Suppressor macrophage treated with lipopolysaccharide for 1 hour (primary cell): ENCODE results near the gene C5orf15.
"Not testable (repeated sequence)": the region's sequence is repeated elsewhere in the genome, so short reads cannot be mapped to it uniquely, and the experiment has no call there.

ENCODE experiments used
- DNase-seq, 3 donors: peaks; one replicate each; pipeline ENCODE4 v3.0.0-alpha.2; 2020 to 2022

The C5orf15 gene

DNA sequence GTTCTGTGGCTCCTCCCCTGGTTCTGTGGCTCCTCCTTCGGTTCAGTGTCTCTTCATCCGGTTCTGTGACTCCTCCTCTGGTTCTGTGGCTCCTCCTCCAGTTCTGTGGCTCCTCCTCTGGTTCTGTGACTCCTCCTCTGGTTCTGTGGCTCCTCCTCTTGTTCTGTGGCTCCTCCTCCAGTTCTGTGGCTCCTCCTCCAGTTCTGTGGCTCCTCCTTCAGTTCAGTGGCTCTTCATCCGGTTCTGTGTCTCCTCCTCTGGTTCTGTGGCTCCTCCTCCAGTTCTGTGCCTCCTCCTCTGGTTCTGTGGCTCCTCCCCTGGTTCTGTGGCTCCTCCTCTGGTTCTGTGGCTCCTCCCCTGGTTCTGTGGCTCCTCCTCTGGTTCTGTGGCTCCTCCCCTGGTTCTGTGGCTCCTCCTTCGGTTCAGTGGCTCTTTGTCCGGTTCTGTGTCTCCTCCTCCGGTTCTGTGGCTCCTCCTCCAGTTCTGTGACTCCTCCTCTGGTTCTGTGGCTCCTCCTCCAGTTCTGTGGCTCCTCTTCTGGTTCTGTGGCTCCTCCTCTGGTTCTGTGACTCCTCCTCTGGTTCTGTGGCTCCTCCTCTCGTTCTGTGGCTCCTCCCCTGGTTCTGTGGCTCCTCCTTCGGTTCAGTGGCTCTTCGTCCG is 32.3 kb downstream of the C5orf15 start:
- not testable (repeated sequence) for DNase-seq

GRCh38 chr5:133935667-133935940 is 32.8 kb downstream of the C5orf15 start:
- DNase-seq, result no peak

DNA sequence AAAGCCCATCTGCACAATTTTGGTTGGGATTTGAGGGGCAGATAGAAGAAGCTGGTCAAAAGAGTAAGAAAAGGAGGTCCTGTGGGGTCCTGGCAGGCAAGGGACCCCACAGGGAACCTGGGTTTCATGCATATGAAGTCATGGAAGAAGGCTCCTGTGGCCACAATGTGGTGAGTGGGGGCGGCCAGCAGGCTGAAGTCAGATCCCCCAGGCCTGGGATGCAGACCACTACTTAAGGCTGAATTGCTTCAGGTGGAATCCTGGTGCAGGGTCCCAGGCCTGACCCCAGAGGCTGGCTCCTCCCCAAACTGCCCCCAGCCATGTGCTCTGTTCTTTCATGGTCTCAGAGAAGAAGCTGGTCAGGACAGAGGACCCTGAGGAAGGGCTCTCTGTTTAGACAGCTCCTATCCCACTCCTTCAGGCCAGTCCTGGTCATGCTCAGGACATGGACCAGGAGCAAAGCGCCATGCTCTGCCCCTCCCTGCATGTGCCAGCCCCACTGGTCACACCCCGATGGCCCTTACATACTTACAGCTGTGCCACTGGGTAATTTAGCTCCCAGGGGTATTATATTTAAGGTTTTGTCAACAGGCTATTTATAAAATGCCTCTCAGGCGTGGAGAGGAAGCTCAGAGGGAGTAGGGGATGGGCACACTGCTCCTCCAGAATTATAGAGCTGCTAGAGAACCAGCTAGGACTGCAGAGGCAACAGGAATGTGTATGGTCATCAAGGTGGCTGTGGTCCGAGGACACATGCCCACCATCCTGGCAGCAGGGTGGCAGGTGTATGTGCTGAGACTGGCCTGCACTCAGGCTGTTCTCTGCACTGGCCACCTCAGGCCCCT is 33.4 kb downstream of the C5orf15 start:
- no peak for DNase-seq

DNA sequence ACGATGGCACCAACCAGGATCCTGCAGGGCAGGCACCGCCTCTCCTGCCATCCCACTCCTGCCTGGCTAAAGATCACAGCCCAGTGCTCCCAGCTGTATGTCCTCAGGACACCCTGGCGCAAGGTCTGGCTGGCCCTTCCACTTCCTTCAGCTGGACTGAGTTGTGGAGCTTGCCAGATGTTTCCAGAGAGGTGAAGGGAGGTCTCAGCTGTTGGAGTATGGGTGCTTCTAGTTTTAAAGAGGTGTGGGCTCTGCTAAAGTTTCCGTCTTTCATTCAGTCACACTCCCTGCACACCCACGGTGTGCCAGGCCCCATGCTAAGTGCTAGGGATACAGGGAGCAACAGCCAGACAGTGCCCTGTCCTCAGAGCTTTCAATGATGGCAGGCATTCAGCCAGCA is 34.1 kb downstream of the C5orf15 start:
- DNase-seq, result no peak

- no peak for DNase-seq
Measured at GRCh38 chr5:133933670-133934295, 34.6 kb downstream of the C5orf15 start.

- no peak for DNase-seq
Measured at GRCh38 chr5:133933169-133933509, 35.3 kb downstream of the C5orf15 start.

- DNase-seq, result peak; percentile 66 to 75 (median 73)
Measured at GRCh38 chr5:133932441-133933168, 35.8 kb downstream of the C5orf15 start.

- no peak for DNase-seq
Measured at GRCh38 chr5:133931546-133931945, 36.9 kb downstream of the C5orf15 start.

DNA sequence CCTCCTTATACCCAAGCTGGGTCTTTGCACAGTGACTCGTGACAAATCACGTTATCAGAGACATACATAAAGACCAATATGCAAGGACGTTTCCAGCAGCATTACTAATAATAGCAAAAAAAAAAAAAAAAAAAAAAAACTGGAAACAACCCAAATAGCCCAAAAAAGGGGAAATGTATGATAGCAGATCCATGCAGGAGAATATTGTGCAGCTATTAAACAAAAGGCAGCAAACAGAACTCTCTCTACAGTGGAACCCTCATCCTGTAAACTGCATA is 37.7 kb downstream of the C5orf15 start:
- peak; percentile 22 to 63 (median 51) for DNase-seq

GRCh38 chr5:133930061-133930812 is 38.2 kb downstream of the C5orf15 start:
- DNase-seq, result peak; percentile 90 to 93 (median 91)

- peak in 2 of 3 donors; percentile 6 to 19 for DNase-seq
Measured at GRCh38 chr5:133928587-133929393, 39.6 kb downstream of the C5orf15 start.

DNA sequence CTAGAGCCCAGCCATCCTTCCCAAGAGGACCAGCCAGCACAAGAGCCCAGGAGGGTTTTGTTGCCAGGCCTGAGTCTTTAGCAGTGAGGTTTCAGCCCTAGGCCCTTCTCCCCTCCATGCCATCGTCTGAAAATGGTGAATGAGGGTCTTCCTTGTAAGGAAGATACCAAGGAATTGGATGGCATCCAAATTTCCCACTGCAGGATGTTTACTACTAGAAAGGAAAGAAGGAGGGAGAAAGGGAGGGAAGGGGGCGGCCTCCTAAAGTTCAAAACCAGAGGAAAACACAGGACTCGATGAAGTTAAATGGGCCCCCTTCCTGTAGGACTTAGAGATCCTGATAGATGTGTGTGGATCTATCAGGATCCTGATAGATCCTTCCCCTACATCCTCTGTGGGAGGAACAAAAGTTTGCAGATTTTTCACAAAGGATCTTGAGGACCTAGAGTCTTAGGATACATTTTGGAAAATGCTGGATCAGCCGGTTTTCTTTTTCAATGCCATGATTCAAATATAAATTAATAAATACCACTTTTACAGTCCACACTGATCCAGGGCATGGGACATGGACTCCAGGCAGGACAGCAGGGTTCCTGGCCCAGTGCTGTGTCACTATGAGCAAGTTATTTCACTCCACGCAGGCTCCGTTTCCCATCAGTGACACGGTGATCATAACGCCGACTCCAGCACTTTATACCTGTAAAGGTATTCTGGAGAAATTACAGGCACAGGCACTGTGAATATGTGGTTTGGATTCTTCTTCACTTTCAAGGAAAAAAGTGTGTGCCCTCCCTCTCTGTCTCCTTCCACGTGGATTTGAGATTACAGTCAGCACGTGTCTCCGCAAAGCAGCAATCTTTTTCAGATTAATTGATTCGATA is 40.9 kb downstream of the C5orf15 start:
- DNase-seq, result no peak

DNA sequence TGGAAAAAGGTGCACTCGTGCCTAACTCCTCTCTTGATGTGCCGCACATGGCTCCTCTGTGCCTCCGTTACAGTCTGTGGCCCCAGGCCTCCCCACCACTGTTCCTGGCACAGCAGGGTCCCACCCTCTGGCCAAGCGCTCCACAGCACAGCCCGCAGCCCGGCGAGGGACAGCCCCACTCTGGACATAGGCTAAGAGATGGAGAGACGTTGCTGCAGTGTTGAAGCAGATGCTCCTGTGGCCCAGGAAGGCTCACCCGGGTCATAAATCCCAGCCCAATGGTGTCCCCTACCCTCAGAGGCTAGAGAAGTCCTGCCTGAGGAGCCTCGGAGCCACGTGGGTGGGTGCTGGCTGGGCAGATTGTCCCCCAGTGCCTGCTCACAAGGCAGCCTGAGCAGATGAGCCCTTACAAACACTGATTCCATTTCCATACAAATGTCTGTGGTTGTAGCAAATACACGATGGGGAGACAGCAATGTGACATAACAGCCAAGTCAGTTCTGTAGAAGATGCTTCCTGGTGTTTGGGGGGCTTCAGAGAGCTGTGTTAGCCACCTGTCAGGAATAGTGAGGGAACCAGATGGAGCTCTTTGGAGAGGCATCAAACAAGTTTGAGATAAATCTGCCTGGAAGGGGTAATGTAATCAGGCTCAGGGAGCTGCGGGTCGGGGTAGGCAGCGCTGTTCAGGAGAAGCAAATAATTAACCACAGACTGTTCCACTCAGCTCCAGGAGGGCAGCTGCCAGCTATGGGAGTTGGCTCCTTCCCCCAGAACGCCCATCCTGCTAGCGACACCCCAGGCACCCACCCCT is 41.7 kb downstream of the C5orf15 start:
- DNase-seq, result no peak

DNA sequence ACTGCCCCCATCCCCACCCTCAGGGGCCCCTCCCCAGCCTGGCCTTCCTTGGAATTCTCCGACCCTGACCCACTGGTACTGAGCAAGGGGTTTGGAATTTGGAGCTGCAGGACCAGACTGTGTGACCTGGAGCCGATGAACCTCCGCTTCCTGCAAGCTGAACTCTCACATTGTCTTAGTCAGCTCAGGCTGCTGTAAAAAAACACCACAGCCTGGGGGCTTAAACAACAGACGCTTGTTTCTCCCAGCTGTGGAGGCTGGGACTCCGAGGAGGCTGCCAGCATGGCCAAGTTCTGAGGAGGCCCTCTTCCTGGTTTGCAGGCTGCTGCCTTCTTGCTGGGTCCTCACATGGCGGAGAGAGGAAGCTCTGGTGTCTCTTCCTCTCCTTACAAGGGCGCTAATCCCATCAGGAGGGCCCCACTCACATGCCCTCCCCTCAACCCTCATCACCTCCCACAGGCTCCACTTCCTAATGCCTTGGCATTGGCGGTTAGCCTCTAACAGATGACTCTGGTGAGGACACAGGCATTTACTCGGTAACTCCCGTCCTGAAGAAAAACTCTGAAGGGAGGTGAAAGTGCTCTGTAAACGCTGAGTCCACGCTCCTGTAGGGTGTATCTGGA is 42.4 kb downstream of the C5orf15 start:
- DNase-seq, result no peak

- no peak for DNase-seq
Measured at GRCh38 chr5:133925269-133925668, 43.2 kb downstream of the C5orf15 start.

DNA sequence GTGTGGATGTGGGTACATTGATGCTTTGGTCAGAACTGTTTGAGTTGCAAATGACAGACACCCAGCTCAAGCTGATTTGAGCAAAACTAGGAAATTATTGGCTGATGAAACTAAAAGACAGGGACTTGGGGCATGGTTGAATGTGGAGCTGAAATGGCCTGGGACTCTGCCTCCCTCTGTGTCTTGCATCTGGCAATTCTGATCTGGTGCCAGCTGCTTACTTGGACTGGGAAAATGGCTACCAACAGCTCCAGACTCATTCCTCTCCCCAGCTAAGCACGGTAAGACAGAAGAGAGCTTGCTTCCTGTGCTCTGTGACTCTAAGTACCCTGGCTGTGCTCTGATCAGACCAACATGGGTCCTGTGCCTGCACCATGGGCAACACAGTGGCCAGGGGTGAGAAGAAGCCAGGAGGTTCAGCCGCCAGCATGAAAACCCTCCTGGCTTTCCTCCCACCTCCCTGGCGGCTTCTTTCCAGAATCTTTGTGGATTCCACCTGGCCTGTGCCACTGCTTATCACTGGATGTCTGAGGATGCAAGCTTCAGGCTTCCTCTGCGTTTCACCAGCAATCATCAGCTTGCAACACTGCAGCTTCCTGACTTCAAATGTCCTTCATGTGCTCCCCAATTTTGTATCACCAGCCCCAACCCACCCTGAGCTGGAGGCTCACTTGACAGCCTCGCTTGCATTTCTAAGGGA is 44.1 kb downstream of the C5orf15 start:
- DNase-seq, result no peak

GRCh38 chr5:133921979-133922378 is 46.4 kb downstream of the C5orf15 start:
- no peak for DNase-seq

DNA sequence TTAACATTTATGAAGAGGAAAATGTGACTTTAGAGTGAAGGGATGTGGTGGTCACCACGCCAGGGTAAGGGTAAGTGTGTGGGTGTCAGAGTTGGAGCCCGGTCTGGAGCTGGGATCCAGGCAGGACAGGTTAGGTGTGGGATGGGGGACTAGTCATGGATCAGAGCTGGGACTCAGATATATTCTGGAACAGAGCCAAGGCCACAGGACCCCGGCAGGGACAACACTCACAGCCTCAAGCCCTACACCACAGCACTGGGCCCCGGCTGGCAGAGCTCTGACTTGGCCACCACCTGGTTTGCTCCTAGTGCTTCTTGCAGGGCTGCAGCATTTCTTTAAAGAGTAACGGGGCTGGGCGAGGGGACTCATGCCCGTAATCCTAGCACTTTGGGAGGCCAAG is 47.4 kb downstream of the C5orf15 start:
- DNase-seq, result no peak
